ENCODE measurements around the gene FOXN3.

DNA sequence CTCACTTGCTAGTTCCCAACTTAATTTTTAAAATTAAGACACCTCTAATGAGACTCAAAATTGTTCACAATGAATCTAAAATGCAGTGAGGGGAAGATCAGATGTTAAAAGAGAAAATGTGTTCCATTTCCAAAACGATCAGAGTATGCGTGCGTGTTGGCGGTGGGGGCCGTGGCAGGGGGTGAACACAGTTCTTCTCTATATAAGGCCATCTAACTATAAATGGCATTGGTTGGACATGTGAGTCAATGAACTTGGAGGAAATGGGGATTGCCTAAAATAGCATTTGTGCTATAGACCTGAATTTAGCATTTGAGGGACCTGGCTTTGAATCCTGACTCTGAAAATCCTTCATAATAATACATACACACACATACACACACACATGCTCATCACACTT, 149.4 kb downstream of the FOXN3 start:
- TF ChIP-seq, protein P1, sequence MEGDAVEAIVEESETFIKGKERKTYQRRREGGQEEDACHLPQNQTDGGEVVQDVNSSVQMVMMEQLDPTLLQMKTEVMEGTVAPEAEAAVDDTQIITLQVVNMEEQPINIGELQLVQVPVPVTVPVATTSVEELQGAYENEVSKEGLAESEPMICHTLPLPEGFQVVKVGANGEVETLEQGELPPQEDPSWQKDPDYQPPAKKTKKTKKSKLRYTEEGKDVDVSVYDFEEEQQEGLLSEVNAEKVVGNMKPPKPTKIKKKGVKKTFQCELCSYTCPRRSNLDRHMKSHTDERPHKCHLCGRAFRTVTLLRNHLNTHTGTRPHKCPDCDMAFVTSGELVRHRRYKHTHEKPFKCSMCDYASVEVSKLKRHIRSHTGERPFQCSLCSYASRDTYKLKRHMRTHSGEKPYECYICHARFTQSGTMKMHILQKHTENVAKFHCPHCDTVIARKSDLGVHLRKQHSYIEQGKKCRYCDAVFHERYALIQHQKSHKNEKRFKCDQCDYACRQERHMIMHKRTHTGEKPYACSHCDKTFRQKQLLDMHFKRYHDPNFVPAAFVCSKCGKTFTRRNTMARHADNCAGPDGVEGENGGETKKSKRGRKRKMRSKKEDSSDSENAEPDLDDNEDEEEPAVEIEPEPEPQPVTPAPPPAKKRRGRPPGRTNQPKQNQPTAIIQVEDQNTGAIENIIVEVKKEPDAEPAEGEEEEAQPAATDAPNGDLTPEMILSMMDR (IDR thresholded peaks at IDR 0.05), result no peak
- TF ChIP-seq POLR2A (IDR thresholded peaks at IDR 0.05), result no peak
